ENCODE results near the gene ZNF549.
"Not testable (repeated sequence)": the region's sequence is repeated elsewhere in the genome, so short reads cannot be mapped to it uniquely, and the experiment has no call there.

The ZNF549 gene

DNA sequence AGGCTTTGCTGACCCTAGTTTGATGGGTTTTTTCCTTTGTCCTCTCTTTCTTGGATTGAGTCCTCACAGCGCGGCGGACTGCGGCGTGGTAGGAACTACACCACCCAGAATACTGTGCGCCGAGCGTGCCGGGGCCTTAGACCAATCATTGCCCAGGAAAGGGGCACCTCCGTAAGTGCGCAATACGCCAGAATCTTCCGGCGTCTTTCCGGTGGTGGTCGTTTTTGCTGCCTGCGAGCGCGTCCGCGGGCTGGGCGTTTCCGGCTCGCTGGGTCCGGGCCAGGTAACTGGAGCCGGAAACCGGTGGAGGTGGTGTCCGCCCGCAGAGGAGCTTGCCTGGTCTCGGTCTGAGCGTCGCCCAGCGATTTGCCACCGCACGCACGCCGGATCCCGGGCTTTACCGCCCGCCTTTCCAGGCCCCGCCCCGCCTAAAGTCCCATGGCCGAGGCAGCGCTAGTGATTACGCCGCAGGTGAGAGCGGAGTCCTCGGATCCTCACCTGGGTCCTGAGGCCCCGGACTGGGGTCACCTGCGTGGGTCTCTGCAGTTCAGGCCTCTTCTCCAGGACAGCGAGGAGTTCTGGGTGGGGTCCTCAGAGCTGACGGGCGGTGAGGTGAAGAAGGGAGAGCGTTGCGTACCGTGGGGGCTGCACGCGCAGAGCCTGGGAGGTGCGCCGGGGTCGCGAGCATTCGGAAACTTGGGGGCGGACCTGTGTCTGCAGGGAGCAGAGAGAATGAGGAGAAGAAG lies at the start of gene ZNF549:
ZNF549 (plus strand) TSS at position 221 of the 746 bp plus-strand sequence; CDS start at position 439, 218 bp downstream.
- no peak for DNase-seq (ENCODE audit: low spot score)

- DNase-seq (ENCODE audit: low spot score): peak; percentile 95
Measured at GRCh38 chr19:57487477-57488298, 39.5 kb upstream of the ZNF549 start, which contains the start of gene ZNF419. Gene ZNF419 (plus strand): TSS chr19:57487750. CDS start chr19:57487951, 201 bp downstream.

DNA sequence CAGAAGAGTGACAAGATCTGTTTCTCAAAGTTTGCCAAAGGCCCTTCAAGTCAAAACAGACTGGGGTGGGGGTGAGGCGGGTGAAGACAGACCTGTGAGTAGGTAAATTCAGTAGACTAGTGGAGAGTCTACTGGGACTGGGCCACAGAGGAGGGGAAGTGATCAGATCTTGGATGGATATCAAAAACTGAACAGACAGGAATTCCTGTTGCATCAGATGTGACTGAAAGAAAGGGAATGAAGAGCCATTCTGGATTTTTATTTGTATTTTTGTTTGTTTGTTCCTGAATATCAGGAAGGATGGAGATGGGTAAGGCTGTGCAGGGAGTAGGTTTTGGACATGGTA lies 38.9 kb upstream of the ZNF549 start:
- not testable (repeated sequence) for DNase-seq (ENCODE audit: low spot score)

- DNase-seq (ENCODE audit: low spot score): not testable (repeated sequence)
Measured at GRCh38 chr19:57499332-57499679, 27.9 kb upstream of the ZNF549 start.

GRCh38 chr19:57499680-57500395 lies 27.3 kb upstream of the ZNF549 start, which contains the start of gene ZNF773:
Gene ZNF773 (plus strand): TSS chr19:57499938. CDS start chr19:57500081, 143 bp downstream.
- peak; percentile 89 for DNase-seq (ENCODE audit: low spot score)

GRCh38 chr19:57500400-57500799 lies 26.8 kb upstream of the ZNF549 start:
- not testable (repeated sequence) for DNase-seq (ENCODE audit: low spot score)

- DNase-seq (ENCODE audit: low spot score): no peak
Measured at GRCh38 chr19:57506163-57506562, 21.0 kb upstream of the ZNF549 start.

- DNase-seq (ENCODE audit: low spot score): no peak
Measured at GRCh38 chr19:57511484-57511883, 15.7 kb upstream of the ZNF549 start.

GRCh38 chr19:57512845-57513244 lies 14.3 kb upstream of the ZNF549 start:
- DNase-seq (ENCODE audit: low spot score): no peak

DNA sequence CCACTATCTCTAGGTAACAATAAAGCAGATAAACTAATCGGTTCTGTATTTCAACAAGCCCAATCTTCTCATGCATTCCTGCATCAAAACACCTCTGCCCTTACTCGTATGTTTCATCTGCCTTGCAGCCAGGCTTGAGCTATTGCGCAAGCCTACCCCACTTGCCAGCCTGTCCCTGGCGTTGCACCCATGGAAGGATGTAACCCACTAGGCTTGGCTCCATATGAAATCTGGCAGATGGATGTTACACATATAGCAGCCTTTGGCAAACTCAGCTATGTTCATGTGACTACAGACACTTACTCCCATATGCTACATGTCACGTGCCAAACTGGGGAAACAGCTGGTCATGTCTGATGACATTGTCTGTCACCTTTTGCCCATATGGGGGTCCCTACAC lies 11.9 kb upstream of the ZNF549 start:
- no peak for DNase-seq (ENCODE audit: low spot score)

- not testable (repeated sequence) for DNase-seq (ENCODE audit: low spot score)
Measured at GRCh38 chr19:57518021-57518420, 9.1 kb upstream of the ZNF549 start.

- no peak for DNase-seq (ENCODE audit: low spot score)
Measured at GRCh38 chr19:57537953-57538547, 10.9 kb downstream of the ZNF549 start.

DNA sequence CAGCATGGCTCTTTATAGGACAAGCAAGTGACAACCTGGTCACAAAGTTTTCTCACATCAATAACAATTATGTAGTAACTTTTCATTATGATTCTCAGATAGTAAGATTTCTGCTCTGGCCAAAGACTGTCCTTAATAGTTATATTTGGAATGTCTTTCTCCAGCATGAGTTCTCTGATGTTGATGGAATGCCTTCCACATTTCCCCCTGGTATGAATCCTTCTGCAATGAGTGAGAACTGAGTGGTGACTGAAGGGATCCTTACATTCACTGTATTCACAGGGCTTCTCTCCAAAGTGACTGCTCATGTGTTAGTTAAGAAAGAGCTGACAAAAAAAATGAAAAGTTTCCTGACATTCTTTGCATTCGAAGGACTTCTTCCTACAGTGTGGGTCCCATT lies 19.4 kb downstream of the ZNF549 start:
- DNase-seq (ENCODE audit: low spot score): no peak

GRCh38 chr19:57552432-57552831 lies 25.3 kb downstream of the ZNF549 start:
- DNase-seq (ENCODE audit: low spot score): no peak

DNA sequence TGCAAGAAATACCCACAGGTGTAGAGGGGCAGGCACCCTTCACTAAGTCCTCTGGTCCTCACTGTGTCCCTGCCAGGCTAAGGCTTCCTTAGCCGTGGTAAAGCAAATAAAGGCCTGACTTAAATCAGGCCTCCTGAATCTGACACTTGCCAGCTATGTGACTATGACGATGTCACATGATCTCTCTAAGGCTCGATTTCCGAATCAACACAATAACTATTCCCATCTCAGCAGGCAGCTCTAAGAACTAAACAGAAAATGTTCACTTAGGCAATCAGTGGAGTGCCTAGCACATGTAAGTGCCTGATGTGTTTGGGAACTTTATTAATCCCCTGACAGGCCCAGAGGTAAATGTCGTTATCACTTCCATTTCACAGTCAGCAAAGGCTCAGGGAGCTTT lies 30.5 kb downstream of the ZNF549 start:
- no peak for DNase-seq (ENCODE audit: low spot score)

- DNase-seq (ENCODE audit: low spot score): no peak
Measured at GRCh38 chr19:57558525-57558924, 31.4 kb downstream of the ZNF549 start.

- peak; percentile 49 for DNase-seq (ENCODE audit: low spot score)
Measured at GRCh38 chr19:57559008-57559403, 31.9 kb downstream of the ZNF549 start.

DNA sequence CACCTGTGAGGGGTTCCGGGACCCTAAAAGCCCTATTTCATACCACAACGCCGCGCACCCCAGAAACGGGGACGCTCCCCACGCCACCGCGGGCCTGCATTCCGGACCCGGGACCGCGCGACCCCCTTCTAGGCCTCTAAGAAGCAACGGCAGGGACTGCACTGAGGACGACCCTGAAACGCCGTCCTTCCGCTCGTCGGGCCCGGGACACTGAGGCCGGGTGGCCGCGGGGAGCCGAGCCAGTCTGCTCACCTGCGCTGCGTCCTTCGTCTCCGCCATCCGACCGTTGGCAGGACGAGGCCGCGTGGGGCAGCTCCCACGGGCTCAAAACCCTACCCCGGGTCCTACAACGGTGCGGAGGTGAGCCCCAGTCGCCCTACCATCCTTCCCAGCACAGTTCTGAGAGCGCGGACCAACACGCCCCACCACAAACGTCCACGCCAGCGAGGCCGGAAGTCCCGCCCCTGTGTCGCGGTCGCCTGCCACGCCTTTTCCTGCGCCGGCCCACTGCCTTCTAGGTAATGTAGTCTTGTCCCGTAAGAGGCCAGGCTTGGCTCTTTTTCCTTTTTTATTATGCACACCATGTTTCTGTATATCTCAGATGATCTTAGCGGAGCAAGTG lies 32.4 kb downstream of the ZNF549 start, which contains the start of gene ZNF550:
ZNF550 (minus strand) TSS at position 460 of the 622 bp plus-strand sequence; CDS start at position 279, 181 bp downstream.
- DNase-seq (ENCODE audit: low spot score): peak; percentile 80

- no peak for DNase-seq (ENCODE audit: low spot score)
Measured at GRCh38 chr19:57560049-57560491, 32.9 kb downstream of the ZNF549 start.

DNA sequence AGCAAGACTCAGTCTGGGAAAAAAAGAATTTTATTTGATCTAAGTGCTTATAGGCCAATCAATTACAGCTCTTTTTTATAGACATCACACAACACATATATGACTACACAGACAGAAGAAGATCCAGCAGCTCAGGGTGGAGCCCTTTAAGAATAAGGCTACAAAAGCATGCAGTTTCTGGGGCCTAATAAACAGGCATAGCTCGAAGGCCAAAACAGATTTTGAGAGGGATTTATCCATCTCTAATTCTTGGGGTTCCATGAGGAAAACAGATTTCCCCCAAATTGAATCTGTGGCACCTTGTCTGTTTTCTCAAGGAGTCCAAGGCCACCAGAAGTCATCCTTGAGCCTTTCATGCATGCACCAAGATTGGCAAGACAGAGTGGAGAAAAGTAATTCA lies 36.4 kb downstream of the ZNF549 start:
- no peak for DNase-seq (ENCODE audit: low spot score)

Data from HuH-7.5 (cell line).